Measurements from ENCODE around the gene ELL2.

ELL2 gene

GRCh38 chr5:95956021-95956899 lies 5.4 kb downstream of the ELL2 start:
- peak; percentile 62 for DNase-seq (ENCODE audit: low read depth)

GRCh38 chr5:95954716-95955115 lies 6.9 kb downstream of the ELL2 start:
- DNase-seq (ENCODE audit: low read depth) = no peak

GRCh38 chr5:95953021-95953702 lies 8.5 kb downstream of the ELL2 start:
- no peak for DNase-seq (ENCODE audit: low read depth)

GRCh38 chr5:95951916-95952315 lies 9.7 kb downstream of the ELL2 start:
- DNase-seq (ENCODE audit: low read depth) = no peak

GRCh38 chr5:95949810-95950209 lies 11.8 kb downstream of the ELL2 start:
- DNase-seq (ENCODE audit: low read depth) = no peak

- no peak for DNase-seq (ENCODE audit: low read depth)
Measured at GRCh38 chr5:95948631-95949030, 13.0 kb downstream of the ELL2 start.

- no peak for DNase-seq (ENCODE audit: low read depth)
Measured at GRCh38 chr5:95946451-95946850, 15.2 kb downstream of the ELL2 start.

GRCh38 chr5:95942968-95943367 lies 18.7 kb downstream of the ELL2 start:
- DNase-seq (ENCODE audit: low read depth) = no peak

GRCh38 chr5:95942414-95942813 lies 19.2 kb downstream of the ELL2 start:
- no peak for DNase-seq (ENCODE audit: low read depth)

GRCh38 chr5:95941756-95942155 lies 19.9 kb downstream of the ELL2 start:
- DNase-seq (ENCODE audit: low read depth) = no peak

- no peak for DNase-seq (ENCODE audit: low read depth)
Measured at GRCh38 chr5:95940758-95941682, 20.6 kb downstream of the ELL2 start.

- DNase-seq (ENCODE audit: low read depth) = no peak
Measured at GRCh38 chr5:95939465-95939864, 22.2 kb downstream of the ELL2 start.

GRCh38 chr5:95938766-95939165 lies 22.9 kb downstream of the ELL2 start:
- DNase-seq (ENCODE audit: low read depth) = no peak

- DNase-seq (ENCODE audit: low read depth) = no peak
Measured at GRCh38 chr5:95938347-95938746, 23.3 kb downstream of the ELL2 start.

- DNase-seq (ENCODE audit: low read depth) = no peak
Measured at GRCh38 chr5:95937607-95938152, 24.0 kb downstream of the ELL2 start.

GRCh38 chr5:95936812-95937397 lies 24.7 kb downstream of the ELL2 start:
- no peak for DNase-seq (ENCODE audit: low read depth)

GRCh38 chr5:95935553-95936100 lies 26.0 kb downstream of the ELL2 start:
- DNase-seq (ENCODE audit: low read depth) = no peak

- DNase-seq (ENCODE audit: low read depth) = no peak
Measured at GRCh38 chr5:95934207-95934804, 27.3 kb downstream of the ELL2 start.

- DNase-seq (ENCODE audit: low read depth) = no peak
Measured at GRCh38 chr5:95932941-95933340, 28.7 kb downstream of the ELL2 start.

- no peak for DNase-seq (ENCODE audit: low read depth)
Measured at GRCh38 chr5:95931079-95931833, 30.4 kb downstream of the ELL2 start.
